HEK293T (cell line): ENCODE results near the gene PROZ.

ENCODE experiments used
- CTBP1 ChIP-seq: fragments of 450-650 bp; IDR thresholded peaks from 2 replicates; pipeline ENCODE4 v1.6.1; 2016; ENCODE audit warnings: borderline replicate concordance
- FOXM1 ChIP-seq: fragments of 450-650 bp; IDR thresholded peaks from 2 replicates; pipeline ENCODE4 v1.6.1; 2017; ENCODE audit warnings: mild to moderate bottlenecking, borderline replicate concordance
- HDGF ChIP-seq: fragments of 450-650 bp; IDR thresholded peaks from 2 replicates; pipeline ENCODE4 v1.6.1; 2017; ENCODE audit warnings: antibody characterized with exemption, borderline replicate concordance
- L3MBTL2 ChIP-seq: fragments of 450-650 bp; conservative IDR thresholded peaks from 2 replicates; pipeline ENCODE4 v1.6.1; 2016; ENCODE audit warnings: mild to moderate bottlenecking
- NFRKB ChIP-seq: fragments of 450-650 bp; IDR thresholded peaks from 2 replicates; pipeline ENCODE4 v1.6.1; 2016; ENCODE audit warnings: mild to moderate bottlenecking, moderate library complexity
- SP1 ChIP-seq: fragments of 450-650 bp; IDR thresholded peaks from 2 replicates; pipeline ENCODE4 v1.6.1; 2017
- TARDBP ChIP-seq: fragments of 450-650 bp; IDR thresholded peaks from 2 replicates; pipeline ENCODE4 v1.6.1; 2016
- TF ChIP-seq, protein P1 (sequence below): fragments of 450-650 bp; IDR thresholded peaks from 2 replicates; pipeline ENCODE4 v1.6.1; 2016

DNA sequence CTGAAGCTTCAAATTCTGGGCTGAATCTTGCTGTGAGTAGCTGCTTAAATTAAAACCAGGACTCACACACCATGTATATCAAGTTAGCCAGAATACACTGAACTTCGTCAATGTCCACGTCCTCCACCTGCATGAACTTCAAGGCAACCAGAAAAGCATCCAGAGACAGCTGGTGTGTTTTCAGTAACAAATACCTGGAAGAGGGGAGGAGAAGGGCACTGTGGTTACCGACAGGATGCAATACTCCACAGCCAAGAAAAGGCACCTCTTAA is 20.4 kb downstream of the PROZ start:
- TF ChIP-seq TARDBP (no peak), SP1 (no peak), NFRKB (no peak), CTBP1 (no peak), FOXM1 (no peak), HDGF (no peak), L3MBTL2 (no peak)
- TF ChIP-seq, protein P1, sequence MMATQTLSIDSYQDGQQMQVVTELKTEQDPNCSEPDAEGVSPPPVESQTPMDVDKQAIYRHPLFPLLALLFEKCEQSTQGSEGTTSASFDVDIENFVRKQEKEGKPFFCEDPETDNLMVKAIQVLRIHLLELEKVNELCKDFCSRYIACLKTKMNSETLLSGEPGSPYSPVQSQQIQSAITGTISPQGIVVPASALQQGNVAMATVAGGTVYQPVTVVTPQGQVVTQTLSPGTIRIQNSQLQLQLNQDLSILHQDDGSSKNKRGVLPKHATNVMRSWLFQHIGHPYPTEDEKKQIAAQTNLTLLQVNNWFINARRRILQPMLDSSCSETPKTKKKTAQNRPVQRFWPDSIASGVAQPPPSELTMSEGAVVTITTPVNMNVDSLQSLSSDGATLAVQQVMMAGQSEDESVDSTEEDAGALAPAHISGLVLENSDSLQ = no peak
